ENCODE measurements around the gene PHLPP1.
A peak's percentile ranks its signal among the peaks of the same experiment; 100 is the strongest.
"Not testable (repeated sequence)": the region's sequence is repeated elsewhere in the genome, so short reads cannot be mapped to it uniquely, and the experiment has no call there.

PHLPP1 gene

GRCh38 chr18:62715436-62715758, at the start of gene PHLPP1:
PHLPP1 (plus strand) TSS chr18:62715541; CDS start chr18:62715684, 143 bp downstream.
- no peak for DNase-seq

- no peak for DNase-seq
Observed at GRCh38 chr18:62669225-62669624, 46.1 kb upstream of the PHLPP1 start.

GRCh38 chr18:62670573-62670972, 44.8 kb upstream of the PHLPP1 start:
- DNase-seq: no peak

GRCh38 chr18:62672600-62672999, 42.7 kb upstream of the PHLPP1 start:
- DNase-seq: no peak

GRCh38 chr18:62678847-62679485, 36.4 kb upstream of the PHLPP1 start:
- no peak for DNase-seq

GRCh38 chr18:62682371-62682770, 33.0 kb upstream of the PHLPP1 start:
- no peak for DNase-seq

- DNase-seq: no peak
Observed at GRCh38 chr18:62683935-62684334, 31.4 kb upstream of the PHLPP1 start.

- DNase-seq: no peak
Observed at GRCh38 chr18:62688743-62689317, 26.5 kb upstream of the PHLPP1 start.

GRCh38 chr18:62690236-62690815, 25.0 kb upstream of the PHLPP1 start:
- DNase-seq: no peak

GRCh38 chr18:62693659-62694058, 21.7 kb upstream of the PHLPP1 start:
- DNase-seq: no peak

- no peak for DNase-seq
Observed at GRCh38 chr18:62697636-62698035, 17.7 kb upstream of the PHLPP1 start.

GRCh38 chr18:62702259-62702658, 13.1 kb upstream of the PHLPP1 start:
- DNase-seq: no peak

- not testable (repeated sequence) for DNase-seq
Observed at GRCh38 chr18:62706879-62707278, 8.5 kb upstream of the PHLPP1 start.

- not testable (repeated sequence) for DNase-seq
Observed at GRCh38 chr18:62709908-62710307, 5.4 kb upstream of the PHLPP1 start.

- DNase-seq: no peak
Observed at GRCh38 chr18:62710417-62710816, 4.9 kb upstream of the PHLPP1 start.

- no peak for DNase-seq
Observed at GRCh38 chr18:62711781-62712180, 3.6 kb upstream of the PHLPP1 start.

- no peak for DNase-seq
Observed at GRCh38 chr18:62713651-62714247, 1.6 kb upstream of the PHLPP1 start.

- DNase-seq: peak; percentile 93
Observed at GRCh38 chr18:62714671-62715435, 488 bp upstream of the PHLPP1 start.

GRCh38 chr18:62715759-62716615, 646 bp downstream of the PHLPP1 start:
- DNase-seq: peak; percentile 61

- peak; percentile 49 for DNase-seq
Observed at GRCh38 chr18:62716619-62717168, 1.4 kb downstream of the PHLPP1 start.

GRCh38 chr18:62717169-62717924, 2.0 kb downstream of the PHLPP1 start:
- DNase-seq: peak; percentile 41
